ENCODE data around the gene OCEL1. TPM values are rescaled to one million over a fixed set of nuclear protein-coding genes. Genes with fewer than 3 reads are reported as not detected.

OCEL1 gene
- total RNA-seq, 1 donor from 2014 or later, result 3.2 TPM

Other genes starting within 250 kb of the OCEL1 start
- gene CPAMD8, start 199.4 kb upstream of the OCEL1 start, total RNA-seq, result 0.53 and 1.9 TPM in 2 replicates
- gene HAUS8, start 150.8 kb upstream of the OCEL1 start, total RNA-seq, result 1.3 and 1.7 TPM in 2 replicates
- gene MYO9B, start 150.4 kb upstream of the OCEL1 start, total RNA-seq, result 15.5 and 21.9 TPM in 2 replicates
- gene USE1, start 10.9 kb upstream of the OCEL1 start, total RNA-seq, result 8.3 and 11.8 TPM in 2 replicates
- gene NR2F6, start 19.7 kb downstream of the OCEL1 start, total RNA-seq, result 93.8 and 124 TPM in 2 replicates
- gene USHBP1, start 38.5 kb downstream of the OCEL1 start, total RNA-seq, result 0.13 TPM in 1 of 2 replicates, not detected in the other
- gene BABAM1, start 41.2 kb downstream of the OCEL1 start, total RNA-seq, result 45.8 and 60.9 TPM in 2 replicates
- gene ANKLE1, start 55.7 kb downstream of the OCEL1 start, total RNA-seq, result 0.38 and 0.53 TPM in 2 replicates
- gene ABHD8, start 77.2 kb downstream of the OCEL1 start, total RNA-seq, result 6.1 and 9.9 TPM in 2 replicates
- gene MRPL34, start 79.6 kb downstream of the OCEL1 start, total RNA-seq, result 23.7 and 24.3 TPM in 2 replicates
- gene DDA1, start 83.3 kb downstream of the OCEL1 start, total RNA-seq, result 9.0 and 21.1 TPM in 2 replicates
- gene ANO8, start 108.6 kb downstream of the OCEL1 start, total RNA-seq, result 2.6 and 4.0 TPM in 2 replicates
- gene GTPBP3, start 111.3 kb downstream of the OCEL1 start, total RNA-seq, result 16.5 and 48.4 TPM in 2 replicates
- gene PLVAP, start 151.1 kb downstream of the OCEL1 start, total RNA-seq, result not detected in 2 replicates
- not detected in 2 replicates for gene CCDC194, start 168.0 kb downstream of the OCEL1 start, total RNA-seq
- 2.2 and 8.7 TPM in 2 replicates for gene BST2, start 179.4 kb downstream of the OCEL1 start, total RNA-seq
- gene MVB12A, start 193.8 kb downstream of the OCEL1 start, total RNA-seq, result 22.9 and 23.8 TPM in 2 replicates
- gene TMEM221, start 222.4 kb downstream of the OCEL1 start, total RNA-seq, result 0.13 TPM in 1 of 2 replicates, not detected in the other
- gene NXNL1, start 234.7 kb downstream of the OCEL1 start, total RNA-seq, result not detected in 2 replicates
- 5.9 and 7.9 TPM in 2 replicates for gene SLC27A1, start 244.3 kb downstream of the OCEL1 start, total RNA-seq

Data from bronchial epithelial cell (primary cell).